Vagina (tissue), 2 donors: ENCODE measurements around the gene MACROD2.

Source experiments
- CTCF ChIP-seq, 3 experiments: fragments of 450-650 bp in 2 of 3; fragments of 200-600 bp in 1 of 3; sonication (generic) in 1 of 3; IDR thresholded peaks; one replicate each; pipeline ENCODE4 v1.5.1; 2017 to 2019; ENCODE audit warnings: antibody characterized with exemption in 3 of 3, mild to moderate bottlenecking in 2 of 3, moderate library complexity in 2 of 3
- POLR2A ChIP-seq, 2 donors: fragments of 450-650 bp; IDR thresholded peaks; one replicate each; pipeline ENCODE4 v1.6.1; 2017; ENCODE audit warnings: antibody characterized with exemption in 2 of 2, mild to moderate bottlenecking in 2 of 2, moderate library complexity in 2 of 2

GRCh38 chr20:16007962-16008361 is 2012.6 kb downstream of the MACROD2 start:
- no peak for TF ChIP-seq CTCF (IDR thresholded peaks at IDR 0.05)
- TF ChIP-seq POLR2A (IDR thresholded peaks at IDR 0.05), result no peak
